ENCODE results near the gene STK11. TPM values are rescaled to one million over a fixed set of nuclear protein-coding genes. Genes with fewer than 3 reads are reported as not detected.

STK11 gene
- polyA plus RNA-seq, 1 experiment, result 24.6 TPM

DNA sequence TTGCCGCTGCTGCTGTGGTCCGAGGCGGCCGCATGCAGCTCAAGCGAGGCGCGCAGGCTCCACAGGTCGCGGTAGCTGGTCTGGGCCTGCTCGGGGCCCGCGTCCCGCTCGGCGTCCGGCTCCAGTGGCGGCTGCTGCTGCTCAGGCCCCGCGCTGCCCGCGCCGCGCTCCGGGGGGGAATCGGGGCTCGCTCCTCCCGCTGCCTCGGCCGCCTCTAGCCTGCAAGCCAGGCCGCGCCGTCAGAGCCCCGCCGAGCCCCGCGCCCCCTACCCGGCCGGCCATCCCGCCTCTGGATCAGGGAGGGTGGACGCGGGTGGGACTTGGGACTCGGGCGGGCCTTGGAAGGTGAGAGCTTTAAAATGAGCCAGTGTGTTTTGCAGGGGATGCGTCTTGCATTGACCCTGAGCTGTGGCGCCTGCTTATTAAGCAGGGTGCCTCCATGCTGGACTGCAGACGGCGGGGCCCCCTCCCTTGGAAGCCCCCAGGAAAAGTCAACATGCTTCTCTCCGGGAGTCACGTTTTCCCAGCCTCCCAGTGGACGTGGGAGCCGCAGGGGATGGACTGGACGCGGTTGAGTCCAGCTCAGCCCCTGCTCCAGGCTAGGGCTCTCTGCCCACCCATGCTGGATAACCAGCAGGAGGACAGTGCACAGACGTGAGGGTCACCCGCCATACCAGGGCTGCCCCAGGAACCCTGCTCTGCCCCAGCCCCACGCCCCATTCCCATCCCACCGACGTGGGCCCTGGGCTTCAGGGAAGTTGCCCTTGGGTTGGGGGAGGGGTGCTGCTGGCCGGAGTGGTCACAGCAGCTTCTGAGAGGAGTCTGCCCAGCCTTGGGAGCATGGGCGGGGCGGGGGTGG, 24.6 kb downstream of the STK11 start:
- POLR2A ChIA-PET, result no interaction called here
- CTCF ChIA-PET, result no interaction called here
- TF ChIP-seq CTCF (IDR thresholded peaks at IDR 0.05; ENCODE audit: low read depth, low read length), result no peak
- H3K9me3 ChIP-seq (ENCODE audit: control insufficient read depth, insufficient read depth, low read length), result no peaks in the 10 kb centered on the region; the same call in 1 of the 2 replicates
- H3K27me3 ChIP-seq (ENCODE audit: control insufficient read depth, insufficient read depth, low read length), result no peaks in the 10 kb centered on the region
- no peak overlapping the region for H3K27ac ChIP-seq (ENCODE audit: low read depth, low read length)
- H3K4me3 ChIP-seq (ENCODE audit: low read depth, low read length), result no peak overlapping the region
- no peak for DNase-seq (ENCODE audit: low read depth, low spot score)

GRCh38 chr19:1230783-1231489, 25.4 kb downstream of the STK11 start:
- no peak for TF ChIP-seq CTCF (IDR thresholded peaks at IDR 0.05; ENCODE audit: low read depth, low read length)
- POLR2A ChIA-PET, result no interaction called here
- no peak for DNase-seq (ENCODE audit: low read depth, low spot score)
- CTCF ChIA-PET, result no interaction called here
- H3K4me3 ChIP-seq (ENCODE audit: low read depth, low read length), result no peak overlapping the region
- H3K9me3 ChIP-seq (ENCODE audit: control insufficient read depth, insufficient read depth, low read length), result no peaks in the 10 kb centered on the region; the same call in 1 of the 2 replicates
- no peak overlapping the region for H3K27ac ChIP-seq (ENCODE audit: low read depth, low read length)
- H3K27me3 ChIP-seq (ENCODE audit: control insufficient read depth, insufficient read depth, low read length), result no peaks in the 10 kb centered on the region

DNA sequence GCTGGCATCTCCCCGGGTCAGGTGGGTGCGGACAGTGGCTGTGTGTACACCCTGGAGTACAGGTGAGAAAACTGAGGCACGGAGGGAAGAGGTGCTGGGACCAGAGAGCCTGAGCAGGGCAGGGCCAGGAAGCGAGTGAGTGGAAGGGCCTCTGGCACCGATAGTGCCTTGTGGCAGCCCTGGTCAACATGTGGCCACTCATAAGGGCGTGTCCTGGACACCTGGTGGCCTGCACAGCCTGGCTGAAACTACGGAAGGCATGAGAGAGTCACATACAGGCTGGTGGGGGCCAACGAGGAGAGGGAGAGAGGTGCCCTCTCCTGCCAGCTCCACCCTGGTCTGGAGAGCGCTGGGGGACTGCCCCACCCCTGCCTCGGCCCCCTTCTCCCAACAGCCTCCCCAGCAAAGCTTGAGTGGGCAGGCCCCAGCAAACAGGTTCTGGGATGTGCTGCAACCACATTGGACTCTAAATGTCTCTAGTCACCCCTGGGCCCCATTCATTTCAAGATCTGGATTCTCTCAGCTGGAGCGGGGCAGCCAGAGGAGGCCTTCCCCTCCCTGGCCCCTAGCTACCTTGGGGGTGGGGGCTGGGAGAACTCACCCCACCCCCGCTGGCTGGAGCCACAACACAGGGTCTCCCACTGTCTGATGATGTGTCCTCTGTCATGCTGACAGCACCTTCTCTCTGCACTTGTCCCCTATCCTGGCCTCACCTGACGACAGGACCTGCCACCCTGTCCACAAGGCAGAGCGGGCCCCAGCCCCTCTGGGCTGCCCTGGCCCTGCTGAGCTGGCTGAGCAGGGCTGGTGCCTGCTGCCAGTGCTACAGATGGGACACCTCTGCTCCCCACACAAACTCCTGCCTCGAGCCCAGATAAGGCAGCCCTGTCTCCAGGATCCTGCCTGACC, 26.4 kb downstream of the STK11 start:
- Histone ChIP-seq H3K27me3 (ENCODE audit: control insufficient read depth, insufficient read depth, low read length) (no peaks in the 10 kb centered on the region), H3K4me3 (ENCODE audit: low read depth, low read length) (no peak overlapping the region), H3K27ac (ENCODE audit: low read depth, low read length) (peak overlapping the region; percentile 11), H3K9me3 (ENCODE audit: control insufficient read depth, insufficient read depth, low read length) (no peaks in the 10 kb centered on the region; the same call in 1 of the 2 replicates)
- ChIA-PET CTCF (interaction anchor here (0.8 kb wide), 1 partner anchor 12 kb away, joined by 3 read pairs; no protein-coding TSS in a partner anchor), POLR2A (interaction anchor here (0.7 to 1.4 kb wide), 3 partner anchors 21 to 64 kb away, joined by 3 read pairs; no protein-coding TSS in a partner anchor)
- DNase-seq (ENCODE audit: low read depth, low spot score), result no peak
- TF ChIP-seq CTCF (IDR thresholded peaks at IDR 0.05; ENCODE audit: low read depth, low read length), result no peak

- H3K27me3 ChIP-seq (ENCODE audit: control insufficient read depth, insufficient read depth, low read length), result no peaks in the 10 kb centered on the region
- ChIA-PET POLR2A (interaction anchor here (0.6 to 1.4 kb wide), 3 partner anchors 20 to 123 kb away, joined by 3 to 5 read pairs (median 3); no protein-coding TSS in a partner anchor), CTCF (interaction anchor here (0.8 kb wide), 1 partner anchor 11 kb away, joined by 3 read pairs; no protein-coding TSS in a partner anchor)
- TF ChIP-seq CTCF (IDR thresholded peaks at IDR 0.05; ENCODE audit: low read depth, low read length), result no peak
- no peak overlapping the region for H3K4me3 ChIP-seq (ENCODE audit: low read depth, low read length)
- peak overlapping the region; percentile 11 for H3K27ac ChIP-seq (ENCODE audit: low read depth, low read length)
- no peak for DNase-seq (ENCODE audit: low read depth, low spot score)
- H3K9me3 ChIP-seq (ENCODE audit: control insufficient read depth, insufficient read depth, low read length), result no peaks in the 10 kb centered on the region; the same call in 1 of the 2 replicates
Observed at GRCh38 chr19:1232652-1233072, 27.1 kb downstream of the STK11 start.
